GM19035 (cell line): ENCODE results near the gene FMR1NB.

ENCODE experiments used
- ATAC-seq: cut with Tn5 transposase; IDR thresholded peaks from one replicate; pipeline ENCODE4 v1.9.1; 2021; ENCODE audit not compliant: unreplicated experiment

The FMR1NB gene

GRCh38 chrX:147981038-147981752 is at the start of gene FMR1NB:
TSS of gene FMR1NB (plus strand) at chrX:147981337. CDS start at chrX:147981403, 66 bp downstream.
- no peak for ATAC-seq

GRCh38 chrX:147933815-147934214 is 47.3 kb upstream of the FMR1NB start:
- ATAC-seq, result no peak

- ATAC-seq, result no peak
Observed at GRCh38 chrX:147935156-147935758, 45.9 kb upstream of the FMR1NB start.

GRCh38 chrX:147945286-147945685 is 35.9 kb upstream of the FMR1NB start:
- no peak for ATAC-seq

- ATAC-seq, result no peak
Observed at GRCh38 chrX:147948531-147948930, 32.6 kb upstream of the FMR1NB start.

- ATAC-seq, result no peak
Observed at GRCh38 chrX:147950352-147950751, 30.8 kb upstream of the FMR1NB start.

GRCh38 chrX:147953976-147954375 is 27.2 kb upstream of the FMR1NB start:
- ATAC-seq, result no peak

- ATAC-seq, result no peak
Observed at GRCh38 chrX:147957291-147957690, 23.8 kb upstream of the FMR1NB start.

- no peak for ATAC-seq
Observed at GRCh38 chrX:147958291-147958690, 22.8 kb upstream of the FMR1NB start.

- ATAC-seq, result no peak
Observed at GRCh38 chrX:147960722-147961121, 20.4 kb upstream of the FMR1NB start.

GRCh38 chrX:147962476-147962875 is 18.7 kb upstream of the FMR1NB start:
- ATAC-seq, result no peak

- ATAC-seq, result no peak
Observed at GRCh38 chrX:147978931-147979330, 2.2 kb upstream of the FMR1NB start.

- ATAC-seq, result no peak
Observed at GRCh38 chrX:148020329-148020728, 39.2 kb downstream of the FMR1NB start.

GRCh38 chrX:148024425-148025148 is 43.5 kb downstream of the FMR1NB start:
- ATAC-seq, result peak; percentile 92

GRCh38 chrX:148035380-148035779 is 54.2 kb downstream of the FMR1NB start:
- no peak for ATAC-seq

GRCh38 chrX:148037020-148037419 is 55.9 kb downstream of the FMR1NB start:
- ATAC-seq, result no peak

- no peak for ATAC-seq
Observed at GRCh38 chrX:148043271-148043855, 62.2 kb downstream of the FMR1NB start.

GRCh38 chrX:148047200-148047599 is 66.1 kb downstream of the FMR1NB start:
- ATAC-seq, result no peak

- ATAC-seq, result no peak
Observed at GRCh38 chrX:148049441-148049840, 68.3 kb downstream of the FMR1NB start.

GRCh38 chrX:148051973-148052372 is 70.8 kb downstream of the FMR1NB start:
- no peak for ATAC-seq

GRCh38 chrX:148067285-148067684 is 86.1 kb downstream of the FMR1NB start:
- ATAC-seq, result no peak
